Measurements from ENCODE around the gene BMP6.

GRCh38 chr6:7832904-7833750 lies 107.2 kb downstream of the BMP6 start:
- no peak for TF ChIP-seq CTCF (IDR thresholded peaks at IDR 0.05 in 4 of 5, conservative IDR thresholded peaks at IDR 0.05 in 1 of 5)
- TF ChIP-seq POLR2A (IDR thresholded peaks at IDR 0.05): no peak

All from gastrocnemius medialis (tissue), 4 donors.